ENCODE data around the gene CDKAL1. TPM values are rescaled to one million over a fixed set of nuclear protein-coding genes. Genes with fewer than 3 reads are reported as not detected.

CDKAL1 gene
- total RNA-seq, 4 donors from 2014 or later = 15.2 to 17.9 (median 17.1) TPM

DNA sequence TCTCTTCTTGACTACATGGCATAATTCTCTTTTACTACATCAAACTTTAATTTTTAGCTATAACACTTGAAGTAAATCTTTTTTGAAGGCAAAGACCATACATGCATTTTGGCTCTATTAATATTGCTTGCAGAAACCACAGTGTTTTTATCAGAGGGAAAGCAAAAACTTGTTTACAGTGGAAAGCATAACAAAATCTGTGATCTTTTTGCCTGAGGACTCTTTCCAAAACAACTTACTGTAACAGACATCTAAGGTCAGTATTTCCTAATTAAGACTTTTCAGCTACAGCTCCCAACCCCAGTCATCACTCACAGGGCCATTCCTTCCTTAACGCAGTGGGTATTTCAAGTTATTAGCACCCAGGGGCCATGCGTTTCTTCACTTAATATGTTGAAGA, 274.7 kb downstream of the CDKAL1 start:
- TF ChIP-seq, protein P1, sequence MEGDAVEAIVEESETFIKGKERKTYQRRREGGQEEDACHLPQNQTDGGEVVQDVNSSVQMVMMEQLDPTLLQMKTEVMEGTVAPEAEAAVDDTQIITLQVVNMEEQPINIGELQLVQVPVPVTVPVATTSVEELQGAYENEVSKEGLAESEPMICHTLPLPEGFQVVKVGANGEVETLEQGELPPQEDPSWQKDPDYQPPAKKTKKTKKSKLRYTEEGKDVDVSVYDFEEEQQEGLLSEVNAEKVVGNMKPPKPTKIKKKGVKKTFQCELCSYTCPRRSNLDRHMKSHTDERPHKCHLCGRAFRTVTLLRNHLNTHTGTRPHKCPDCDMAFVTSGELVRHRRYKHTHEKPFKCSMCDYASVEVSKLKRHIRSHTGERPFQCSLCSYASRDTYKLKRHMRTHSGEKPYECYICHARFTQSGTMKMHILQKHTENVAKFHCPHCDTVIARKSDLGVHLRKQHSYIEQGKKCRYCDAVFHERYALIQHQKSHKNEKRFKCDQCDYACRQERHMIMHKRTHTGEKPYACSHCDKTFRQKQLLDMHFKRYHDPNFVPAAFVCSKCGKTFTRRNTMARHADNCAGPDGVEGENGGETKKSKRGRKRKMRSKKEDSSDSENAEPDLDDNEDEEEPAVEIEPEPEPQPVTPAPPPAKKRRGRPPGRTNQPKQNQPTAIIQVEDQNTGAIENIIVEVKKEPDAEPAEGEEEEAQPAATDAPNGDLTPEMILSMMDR (IDR thresholded peaks at IDR 0.05; ENCODE audit: low read depth) = no peak

DNA sequence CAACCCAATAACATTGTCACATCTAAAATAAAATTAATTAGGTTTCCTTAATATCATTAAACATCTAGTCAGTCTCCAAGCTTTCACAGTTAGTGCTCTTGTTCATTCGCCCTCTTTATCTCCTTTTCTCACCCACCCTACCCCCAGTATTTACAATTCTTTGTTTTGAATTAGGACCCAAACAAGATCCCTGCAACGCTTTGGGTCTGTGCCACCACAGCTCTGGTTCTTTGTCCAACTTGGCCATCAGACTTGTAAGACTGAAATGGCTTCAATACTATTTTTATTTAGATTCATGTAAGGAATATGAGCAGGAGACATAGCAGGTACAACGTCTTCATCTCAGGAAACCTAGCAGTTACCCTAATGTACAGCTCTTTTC, 276.5 kb downstream of the CDKAL1 start:
- TF ChIP-seq, protein P1 (IDR thresholded peaks at IDR 0.05; ENCODE audit: low read depth) = no peak

DNA sequence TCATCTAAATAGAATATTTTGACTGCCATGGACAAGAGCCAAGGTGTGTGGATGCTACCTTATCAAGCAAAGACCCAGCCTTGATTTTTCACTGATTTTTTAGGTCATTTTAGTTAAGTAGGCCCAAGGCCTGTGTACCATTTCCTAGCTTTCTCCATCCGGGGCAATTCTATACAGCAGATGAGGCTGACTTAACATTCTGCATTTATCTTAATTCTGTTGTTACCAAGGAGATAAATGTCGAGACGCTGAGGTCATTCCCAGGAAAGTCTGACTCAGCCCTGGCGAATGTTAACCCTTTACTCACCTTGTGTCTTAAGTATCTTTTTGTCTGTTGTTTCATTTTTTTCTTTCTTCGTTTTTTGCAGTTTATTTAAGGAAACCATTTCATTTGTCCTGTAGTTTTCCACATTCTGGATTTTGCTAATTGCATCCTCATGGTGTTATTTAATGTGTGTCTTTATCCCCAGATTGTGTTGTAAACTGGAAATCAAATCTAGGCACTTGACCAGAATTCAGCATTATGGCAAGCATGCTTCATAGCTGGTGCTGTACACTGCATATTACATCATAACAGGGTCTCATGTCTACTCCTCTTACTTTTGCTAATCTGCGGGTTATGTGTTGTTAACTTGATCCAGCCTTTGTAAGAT, 277.0 kb downstream of the CDKAL1 start:
- TF ChIP-seq, protein P1 (IDR thresholded peaks at IDR 0.05; ENCODE audit: low read depth) = no peak

DNA sequence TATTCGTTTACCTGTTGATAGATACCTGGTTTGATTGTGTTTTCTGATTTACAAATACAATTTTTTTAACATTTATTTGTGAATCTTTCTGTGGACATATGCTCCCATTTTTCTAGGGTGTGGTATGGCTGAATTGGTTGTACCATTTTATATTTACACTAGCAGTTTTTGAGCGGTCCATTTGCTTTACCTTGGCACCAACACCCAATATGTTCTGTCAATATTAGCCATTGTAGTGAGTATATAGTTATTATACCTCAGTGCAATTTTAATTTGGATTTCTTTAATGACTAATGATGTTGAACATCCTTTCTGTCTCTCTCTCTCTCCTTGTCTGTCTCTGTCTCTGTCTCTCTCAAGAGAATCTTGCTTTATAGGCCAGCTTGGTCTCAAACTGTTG, 278.5 kb downstream of the CDKAL1 start:
- TF ChIP-seq, protein P1 (IDR thresholded peaks at IDR 0.05; ENCODE audit: low read depth) = no peak

DNA sequence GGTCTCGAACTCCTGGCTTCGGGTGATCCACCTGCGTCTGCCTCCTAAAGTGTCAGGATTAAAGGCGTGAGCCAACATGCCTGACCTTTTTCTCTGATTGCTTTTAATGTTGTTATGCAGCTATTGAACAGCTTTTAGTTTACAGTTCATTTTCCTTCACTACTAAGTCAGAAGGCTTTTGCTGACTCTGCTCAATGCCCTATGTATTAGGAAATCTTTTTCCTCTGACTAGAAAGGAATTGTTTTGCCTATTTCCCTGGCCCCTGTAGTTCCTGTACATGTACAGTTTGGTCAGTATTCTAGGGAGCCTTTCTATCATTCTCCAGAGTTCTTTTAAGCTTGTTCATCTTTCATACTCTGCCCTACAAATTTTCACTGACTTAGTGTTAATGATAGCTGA, 280.2 kb downstream of the CDKAL1 start:
- TF ChIP-seq, protein P1 (IDR thresholded peaks at IDR 0.05; ENCODE audit: low read depth) = no peak

DNA sequence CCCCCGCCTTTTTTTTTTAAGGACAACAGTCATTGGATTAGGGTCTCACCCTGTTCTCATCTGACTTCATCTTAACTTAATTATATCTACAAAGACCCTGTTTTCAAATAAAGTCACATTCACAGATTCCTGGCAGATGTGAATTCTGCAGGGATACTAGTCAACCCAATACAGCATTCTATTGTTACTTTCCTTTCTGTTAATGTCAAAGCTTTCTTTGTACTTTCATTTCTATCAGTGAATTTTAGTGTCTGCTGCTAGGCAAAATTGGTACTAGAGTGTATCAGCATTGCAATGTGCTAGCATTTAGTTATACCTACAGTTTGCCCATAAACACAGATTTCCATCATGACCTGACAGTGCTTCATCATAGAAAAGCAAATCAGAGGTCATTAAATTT, 281.9 kb downstream of the CDKAL1 start:
- TF ChIP-seq, protein P1 (IDR thresholded peaks at IDR 0.05; ENCODE audit: low read depth) = no peak

DNA sequence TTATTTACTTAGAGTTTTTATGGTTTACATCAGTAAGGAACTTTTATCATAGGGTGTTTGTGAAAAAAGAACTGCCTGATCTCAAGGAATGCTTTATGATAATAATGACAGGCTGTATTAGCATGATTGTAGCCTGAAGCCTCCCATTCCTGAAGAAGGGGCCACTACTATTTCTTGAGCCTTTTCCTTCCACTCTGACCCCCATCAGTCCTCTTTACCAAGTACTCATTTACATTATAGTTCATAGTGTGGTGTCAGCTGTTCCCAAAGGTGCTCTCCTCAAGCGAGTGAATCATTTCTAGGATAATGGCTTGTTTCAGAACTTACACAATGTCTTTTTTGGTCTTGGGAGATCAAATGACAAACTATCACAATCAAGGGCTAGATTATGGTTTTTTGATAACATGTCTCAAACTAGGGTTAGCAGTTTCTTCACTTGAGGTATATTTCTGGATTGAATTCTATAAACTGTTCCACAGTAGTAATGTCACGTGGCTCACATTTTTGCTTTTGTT, 283.6 kb downstream of the CDKAL1 start:
- TF ChIP-seq, protein P1 (IDR thresholded peaks at IDR 0.05; ENCODE audit: low read depth) = no peak
